HepG2 (cell line): ENCODE measurements around the gene ZNF211. TPM values are rescaled to one million over a fixed set of nuclear protein-coding genes. Genes with fewer than 3 reads are reported as not detected.

Experiments used
- ATAD3A ChIP-seq: sonication (generic); formaldehyde crosslinking; IDR thresholded peaks from 2 replicates; pipeline ENCODE4 v1.4.0; 2020; ENCODE audit warnings: missing genetic modification reagents
- CAMTA2 ChIP-seq: sonication (generic); formaldehyde crosslinking; IDR thresholded peaks from 2 replicates; pipeline ENCODE4 v1.4.0; 2020; ENCODE audit warnings: mild to moderate bottlenecking, missing genetic modification reagents, borderline replicate concordance
- DMAP1 ChIP-seq: IDR thresholded peaks from 2 replicates; pipeline ENCODE4 v1.6.1; 2016
- FOXC1 ChIP-seq: sonication (generic); formaldehyde crosslinking; IDR thresholded peaks from 2 replicates; pipeline ENCODE4 v1.8.0; 2022; ENCODE audit warnings: mild to moderate bottlenecking, missing genetic modification reagents, borderline replicate concordance
- FOXJ3 ChIP-seq: sonication (generic); formaldehyde crosslinking; IDR thresholded peaks from 2 replicates; pipeline ENCODE4 v1.4.0; 2020; ENCODE audit warnings: missing genetic modification reagents, mild to moderate bottlenecking, borderline replicate concordance
- HDAC2 ChIP-seq: sonication (generic); formaldehyde crosslinking; IDR thresholded peaks from 2 replicates; pipeline ENCODE4 v1.4.0; 2020; ENCODE audit warnings: missing genetic modification reagents
- MXD4 ChIP-seq: IDR thresholded peaks from 2 replicates; pipeline ENCODE4 v1.6.1; 2016; ENCODE audit warnings: mild to moderate bottlenecking, missing biosample characterization, missing genetic modification reagents
- NR3C1 ChIP-seq: sonication (generic); formaldehyde crosslinking; IDR thresholded peaks from 2 replicates; pipeline ENCODE4 v1.4.0; 2020; ENCODE audit warnings: missing genetic modification reagents
- SMAD3 ChIP-seq: sonication (generic); formaldehyde crosslinking; IDR thresholded peaks from 2 replicates; pipeline ENCODE4 v1.4.0; 2020; ENCODE audit warnings: missing genetic modification reagents
- SMAD9 ChIP-seq: sonication (generic); formaldehyde crosslinking; IDR thresholded peaks from 2 replicates; pipeline ENCODE4 v1.5.1; 2020; ENCODE audit warnings: mild to moderate bottlenecking, missing genetic modification reagents
- SMC3 ChIP-seq: IDR thresholded peaks from 2 replicates; pipeline ENCODE4 v1.6.1; 2011; ENCODE audit warnings: low read length, improper control_type of control experiment
- SP1 ChIP-seq, 2 experiments: fragments of 450-650 bp in 1 of 2; sonication (generic) in 1 of 2; formaldehyde crosslinking in 1 of 2; IDR thresholded peaks; 2 replicates each; pipeline versions ENCODE4 v1.4.0 to v1.6.1; 2016 to 2020; ENCODE audit warnings: missing genetic modification reagents in 1 of 2
- SRY ChIP-seq: sonication (generic); formaldehyde crosslinking; IDR thresholded peaks from 2 replicates; pipeline ENCODE4 v1.8.0; 2022; ENCODE audit warnings: mild to moderate bottlenecking, missing genetic modification reagents
- TBX2 ChIP-seq: sonication (generic); formaldehyde crosslinking; IDR thresholded peaks from 2 replicates; pipeline ENCODE4 v1.5.0; 2020; ENCODE audit warnings: missing genetic modification reagents, mild to moderate bottlenecking, borderline replicate concordance
- TCF12 ChIP-seq, 2 experiments: fragments of 450-650 bp in 1 of 2; sonication (generic) in 1 of 2; formaldehyde crosslinking in 1 of 2; IDR thresholded peaks; 2 replicates each; pipeline versions ENCODE4 v1.6.1 to v1.8.0; 2017 to 2022; ENCODE audit warnings: antibody characterized with exemption in 1 of 2, mild to moderate bottlenecking in 1 of 2, missing genetic modification reagents in 1 of 2, moderate library complexity in 1 of 2
- TSC22D2 ChIP-seq: sonication (generic); formaldehyde crosslinking; IDR thresholded peaks from 2 replicates; pipeline ENCODE4 v1.5.1; 2020; ENCODE audit warnings: missing genetic modification reagents, mild to moderate bottlenecking, borderline replicate concordance
- ZMAT3 ChIP-seq: sonication (generic); formaldehyde crosslinking; conservative IDR thresholded peaks from 2 replicates; pipeline ENCODE4 v1.7.0; 2021; ENCODE audit warnings: missing genetic modification reagents
- ZNF138 ChIP-seq: sonication (generic); formaldehyde crosslinking; IDR thresholded peaks from 2 replicates; pipeline ENCODE4 v1.5.0; 2020; ENCODE audit warnings: mild to moderate bottlenecking, low read depth, missing genetic modification reagents
- ZNF180 ChIP-seq: sonication (generic); formaldehyde crosslinking; IDR thresholded peaks from 2 replicates; pipeline ENCODE4 v1.4.0; 2020; ENCODE audit warnings: low read depth, missing genetic modification reagents, borderline replicate concordance
- ZNF205 ChIP-seq: IDR thresholded peaks from 2 replicates; pipeline ENCODE4 v1.6.1; 2018; ENCODE audit warnings: missing biosample characterization, missing genetic modification reagents
- ZNF34 ChIP-seq: sonication (generic); formaldehyde crosslinking; IDR thresholded peaks from 2 replicates; pipeline ENCODE4 v1.4.0; 2020; ENCODE audit warnings: mild to moderate bottlenecking, missing genetic modification reagents, borderline replicate concordance
- ZNF546 ChIP-seq: sonication (generic); formaldehyde crosslinking; conservative IDR thresholded peaks from 2 replicates; pipeline ENCODE4 v1.8.1; 2023; ENCODE audit warnings: mild to moderate bottlenecking, missing genetic modification reagents
- ZNF564 ChIP-seq: sonication (generic); formaldehyde crosslinking; IDR thresholded peaks from 2 replicates; pipeline ENCODE4 v1.8.1; 2023; ENCODE audit warnings: mild to moderate bottlenecking, missing genetic modification reagents
- ZNF577 ChIP-seq: sonication (generic); formaldehyde crosslinking; IDR thresholded peaks from 2 replicates; pipeline ENCODE4 v1.4.0; 2020; ENCODE audit warnings: mild to moderate bottlenecking, low read depth, missing genetic modification reagents, borderline replicate concordance
- ZNF7 ChIP-seq: IDR thresholded peaks from 2 replicates; pipeline ENCODE4 v1.6.1; 2016; ENCODE audit warnings: missing biosample characterization, missing genetic modification reagents
- ZSCAN29 ChIP-seq: sonication (generic); formaldehyde crosslinking; conservative IDR thresholded peaks from 2 replicates; pipeline ENCODE4 v1.4.0; 2020; ENCODE audit warnings: mild to moderate bottlenecking, missing genetic modification reagents
- polyA plus RNA-seq, 8 experiments: library from polyadenylated mRNA; depleted of rRNA in 3 of 8; stranded (reverse) in 7 of 8; unstranded in 1 of 8; fragments of >200 nt; fragmentation: Illumina TruSeq in 4 of 8; extraction: Trizol in 4 of 8; gene quantifications; 2 replicates each; pipeline versions ENCODE4 v1.2.1 to v1.2.3, GENCODE V29; 2011 to 2016; ENCODE audit warnings: low read depth in 4 of 8, missing spikeins in 1 of 8, mixed read lengths in 1 of 8; ENCODE audit not compliant: insufficient read depth in 1 of 8
- total RNA-seq, 5 experiments: library from RNA; depleted of rRNA; stranded (reverse); fragments of >200 nt; fragmentation: Illumina TruSeq; extraction: Trizol; gene quantifications; 2 replicates each; pipeline ENCODE4 v1.2.3, GENCODE V29; 2016; ENCODE audit warnings: low read depth in 1 of 5
- TF ChIP-seq, protein P1 (sequence below): IDR thresholded peaks from 2 replicates; pipeline ENCODE4 v1.6.1; 2012; ENCODE audit warnings: inconsistent platforms
- TF ChIP-seq, protein P2 (sequence below): IDR thresholded peaks from 2 replicates; pipeline ENCODE4 v1.6.1; 2016; ENCODE audit warnings: missing compliant biosample characterization, missing genetic modification reagents, borderline replicate concordance
- TF ChIP-seq, protein P3 (sequence below): sonication (generic); formaldehyde crosslinking; IDR thresholded peaks from 2 replicates; pipeline ENCODE4 v1.9.0; 2021; ENCODE audit warnings: missing genetic modification reagents, mild to moderate bottlenecking, borderline replicate concordance

ZNF211 gene
- total and polyA plus RNA-seq, 2 of the 13 experiments (the other 11 are each of a cell fraction or from before 2014, with no cell fraction given): 9.9 to 11.2 TPM

DNA sequence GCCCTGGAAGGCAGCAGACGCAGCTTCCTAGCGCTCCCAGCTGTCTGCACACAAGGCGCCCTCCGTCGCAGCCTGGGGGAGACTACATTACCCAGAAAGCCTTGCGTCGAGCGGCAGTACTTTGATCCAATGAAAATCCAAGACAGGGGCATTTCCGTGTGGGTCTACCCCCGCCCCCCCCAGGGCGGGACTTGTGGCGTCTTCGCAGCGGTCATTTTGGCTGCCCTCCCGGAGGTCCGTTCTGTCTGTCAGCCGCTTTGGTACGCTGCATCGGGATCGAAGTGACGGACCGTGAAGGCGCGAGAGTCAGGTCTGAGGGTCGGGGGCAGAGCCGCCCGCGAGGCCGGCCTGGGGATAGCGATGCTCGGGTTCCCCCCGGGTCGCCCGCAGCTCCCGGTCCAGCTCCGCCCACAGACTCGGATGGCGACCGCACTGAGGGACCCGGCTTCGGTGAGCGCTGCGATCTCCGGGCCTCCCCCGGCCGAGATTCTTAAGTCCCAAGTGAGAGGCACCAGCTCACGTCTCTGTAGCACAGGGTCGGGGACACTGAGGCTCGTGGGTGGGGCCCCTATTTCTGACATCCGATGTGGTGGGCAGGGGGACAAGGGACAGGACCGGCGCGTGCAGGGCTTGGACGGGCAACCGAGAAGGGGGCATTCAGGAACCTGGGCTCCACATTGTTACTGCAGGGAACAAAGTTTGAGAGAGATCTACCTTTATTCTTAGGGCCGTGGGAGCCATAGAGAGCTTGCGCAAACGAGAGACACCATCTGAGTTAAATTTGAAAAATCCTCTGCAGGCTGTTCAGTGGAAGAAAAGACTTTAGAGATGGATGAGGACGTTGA is at the start of gene ZNF211 (continued):
- TF ChIP-seq ZNF138 (no peak), ZNF564 (peak; percentile 44; the same call in 1 of the 2 replicates), ZNF180 (CRISPR knock-in tag) (no peak), CAMTA2 (CRISPR knock-in tag) (no peak), SMAD3 (CRISPR knock-in tag) (peak; percentile 71; the same call in 1 of the 2 replicates), TCF12 (IDR thresholded peaks at IDR 0.05) (no peak), TCF12 (CRISPR knock-in tag; IDR thresholded peaks at IDR 0.05) (no peak), ZNF577 (CRISPR knock-in tag) (no peak), MXD4 (CRISPR knock-in tag) (no peak), FOXJ3 (CRISPR knock-in tag) (no peak), ZMAT3 (0 out of 2 replicates have a peak, but pooled peaks have one; percentile 49), ATAD3A (CRISPR knock-in tag) (no peak), TSC22D2 (CRISPR knock-in tag) (no peak), HDAC2 (peak; percentile 52), ZNF34 (CRISPR knock-in tag) (no peak), SP1 (IDR thresholded peaks at IDR 0.05) (no peak), SP1 (CRISPR knock-in tag; IDR thresholded peaks at IDR 0.05) (peak; percentile 83), ZNF7 (CRISPR knock-in tag) (no peak), ZSCAN29 (0 out of 2 replicates have a peak, but pooled peaks have one; percentile 57), FOXC1 (CRISPR knock-in tag) (no peak), ZNF205 (0 out of 2 replicates have a peak, but pooled peaks have one; percentile 46), TBX2 (CRISPR knock-in tag) (peak; percentile 42), SRY (CRISPR knock-in tag) (no peak; the same call in 1 of the 2 replicates), SMC3 (no peak), NR3C1 (no peak), SMAD9 (CRISPR knock-in tag) (no peak), ZNF546 (CRISPR knock-in tag) (no peak), DMAP1 (CRISPR knock-in tag) (peak; percentile 68)
- TF ChIP-seq, protein P1, sequence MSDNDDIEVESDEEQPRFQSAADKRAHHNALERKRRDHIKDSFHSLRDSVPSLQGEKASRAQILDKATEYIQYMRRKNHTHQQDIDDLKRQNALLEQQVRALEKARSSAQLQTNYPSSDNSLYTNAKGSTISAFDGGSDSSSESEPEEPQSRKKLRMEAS: peak; percentile 21; the same call in 1 of the 2 replicates
- TF ChIP-seq, protein P2, sequence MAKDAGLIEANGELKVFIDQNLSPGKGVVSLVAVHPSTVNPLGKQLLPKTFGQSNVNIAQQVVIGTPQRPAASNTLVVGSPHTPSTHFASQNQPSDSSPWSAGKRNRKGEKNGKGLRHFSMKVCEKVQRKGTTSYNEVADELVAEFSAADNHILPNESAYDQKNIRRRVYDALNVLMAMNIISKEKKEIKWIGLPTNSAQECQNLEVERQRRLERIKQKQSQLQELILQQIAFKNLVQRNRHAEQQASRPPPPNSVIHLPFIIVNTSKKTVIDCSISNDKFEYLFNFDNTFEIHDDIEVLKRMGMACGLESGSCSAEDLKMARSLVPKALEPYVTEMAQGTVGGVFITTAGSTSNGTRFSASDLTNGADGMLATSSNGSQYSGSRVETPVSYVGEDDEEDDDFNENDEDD (CRISPR knock-in tag): peak; percentile 64; the same call in 1 of the 2 replicates
- TF ChIP-seq, protein P3, sequence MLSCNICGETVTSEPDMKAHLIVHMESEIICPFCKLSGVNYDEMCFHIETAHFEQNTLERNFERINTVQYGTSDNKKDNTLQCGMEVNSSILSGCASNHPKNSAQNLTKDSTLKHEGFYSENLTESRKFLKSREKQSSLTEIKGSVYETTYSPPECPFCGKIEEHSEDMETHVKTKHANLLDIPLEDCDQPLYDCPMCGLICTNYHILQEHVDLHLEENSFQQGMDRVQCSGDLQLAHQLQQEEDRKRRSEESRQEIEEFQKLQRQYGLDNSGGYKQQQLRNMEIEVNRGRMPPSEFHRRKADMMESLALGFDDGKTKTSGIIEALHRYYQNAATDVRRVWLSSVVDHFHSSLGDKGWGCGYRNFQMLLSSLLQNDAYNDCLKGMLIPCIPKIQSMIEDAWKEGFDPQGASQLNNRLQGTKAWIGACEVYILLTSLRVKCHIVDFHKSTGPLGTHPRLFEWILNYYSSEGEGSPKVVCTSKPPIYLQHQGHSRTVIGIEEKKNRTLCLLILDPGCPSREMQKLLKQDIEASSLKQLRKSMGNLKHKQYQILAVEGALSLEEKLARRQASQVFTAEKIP (CRISPR knock-in tag): no peak
